Measurements from ENCODE around the gene HSPBP1. TPM values are rescaled to one million over a fixed set of nuclear protein-coding genes. Genes with fewer than 3 reads are reported as not detected.

Gene HSPBP1
- total RNA-seq, 1 experiment from 2014 or later = 35.0 TPM

GRCh38 chr19:55257461-55258420, 22.2 kb downstream of the HSPBP1 start:
- peak overlapping the region; percentile 84 for H3K4me3 ChIP-seq (ENCODE audit: low read length)
- peak overlapping the region; percentile 98 for H3K27ac ChIP-seq (ENCODE audit: low read length)
- H4K20me1 ChIP-seq (ENCODE audit: insufficient read depth, low read depth, low read length) = peaks cover 23% of the 10 kb centered on the region; the same call in 1 of the 2 replicates
- peaks cover 59% of the 10 kb centered on the region for H3K4me1 ChIP-seq (ENCODE audit: low read length)
- H3K9me3 ChIP-seq (ENCODE audit: low read length) = no peaks in the 10 kb centered on the region
- H2AFZ ChIP-seq (ENCODE audit: low read length) = no peak overlapping the region
- peak; percentile 75 for DNase-seq
- peaks cover 59% of the 10 kb centered on the region for H3K79me2 ChIP-seq (ENCODE audit: low read length)
- peaks cover 17% of the 10 kb centered on the region for H3K36me3 ChIP-seq (ENCODE audit: insufficient read depth, low read length)
- no peaks in the 10 kb centered on the region for H3K27me3 ChIP-seq (ENCODE audit: low read length)
- peak overlapping the region; percentile 96 for H3K9ac ChIP-seq (ENCODE audit: low read length)
- H3K4me2 ChIP-seq (ENCODE audit: low read depth, low read length, poor library complexity, severe bottlenecking) = peak overlapping the region; percentile 96
- no peaks in the 10 kb centered on the region for H3K9me2 ChIP-seq (replicated peaks; ENCODE audit: insufficient read depth, low read length)

GRCh38 chr19:55256562-55257460, 23.1 kb downstream of the HSPBP1 start:
- Histone ChIP-seq H3K4me3 (ENCODE audit: low read length) (peak overlapping the region; percentile 84), H2AFZ (ENCODE audit: low read length) (no peak overlapping the region), H3K9ac (ENCODE audit: low read length) (peak overlapping the region; percentile 96), H3K9me2 (replicated peaks; ENCODE audit: insufficient read depth, low read length) (no peaks in the 10 kb centered on the region), H3K4me2 (ENCODE audit: low read depth, low read length, poor library complexity, severe bottlenecking) (peak overlapping the region; percentile 96), H4K20me1 (ENCODE audit: insufficient read depth, low read depth, low read length) (peaks cover 25% of the 10 kb centered on the region), H3K27me3 (ENCODE audit: low read length) (no peaks in the 10 kb centered on the region), H3K4me1 (ENCODE audit: low read length) (peaks cover 69% of the 10 kb centered on the region), H3K36me3 (ENCODE audit: insufficient read depth, low read length) (peaks cover 16% of the 10 kb centered on the region), H3K79me2 (ENCODE audit: low read length) (peaks cover 68% of the 10 kb centered on the region), H3K9me3 (ENCODE audit: low read length) (no peaks in the 10 kb centered on the region), H3K27ac (ENCODE audit: low read length) (peak overlapping the region; percentile 98)
- peak; percentile 75 for DNase-seq

GRCh38 chr19:55255618-55256423, 24.1 kb downstream of the HSPBP1 start:
- Histone ChIP-seq H3K9ac (ENCODE audit: low read length) (peak overlapping the region; percentile 96), H3K4me3 (ENCODE audit: low read length) (peak overlapping the region; percentile 84), H3K9me3 (ENCODE audit: low read length) (no peaks in the 10 kb centered on the region), H3K27me3 (ENCODE audit: low read length) (no peaks in the 10 kb centered on the region), H3K4me2 (ENCODE audit: low read depth, low read length, poor library complexity, severe bottlenecking) (peak overlapping the region; percentile 96), H2AFZ (ENCODE audit: low read length) (no peak overlapping the region), H3K9me2 (replicated peaks; ENCODE audit: insufficient read depth, low read length) (no peaks in the 10 kb centered on the region), H3K79me2 (ENCODE audit: low read length) (peaks cover 78% of the 10 kb centered on the region), H4K20me1 (ENCODE audit: insufficient read depth, low read depth, low read length) (peaks cover 35% of the 10 kb centered on the region), H3K27ac (ENCODE audit: low read length) (peak overlapping the region; percentile 98), H3K36me3 (ENCODE audit: insufficient read depth, low read length) (peaks cover 26% of the 10 kb centered on the region), H3K4me1 (ENCODE audit: low read length) (peaks cover 75% of the 10 kb centered on the region)
- DNase-seq = peak; percentile 91

- Histone ChIP-seq H3K4me2 (ENCODE audit: low read depth, low read length, poor library complexity, severe bottlenecking) (peak overlapping the region; percentile 96), H3K4me1 (ENCODE audit: low read length) (peaks cover 63% of the 10 kb centered on the region), H3K36me3 (ENCODE audit: insufficient read depth, low read length) (peaks cover 27% of the 10 kb centered on the region), H3K27ac (ENCODE audit: low read length) (peak overlapping the region; percentile 98), H2AFZ (ENCODE audit: low read length) (no peak overlapping the region), H3K4me3 (ENCODE audit: low read length) (peak overlapping the region; percentile 84), H4K20me1 (ENCODE audit: insufficient read depth, low read depth, low read length) (peaks cover 48% of the 10 kb centered on the region), H3K27me3 (ENCODE audit: low read length) (no peaks in the 10 kb centered on the region), H3K9me3 (ENCODE audit: low read length) (no peaks in the 10 kb centered on the region), H3K9me2 (replicated peaks; ENCODE audit: insufficient read depth, low read length) (no peaks in the 10 kb centered on the region), H3K79me2 (ENCODE audit: low read length) (peaks cover 90% of the 10 kb centered on the region), H3K9ac (ENCODE audit: low read length) (peak overlapping the region; percentile 96)
- DNase-seq = peak; percentile 67
These were observed 25.3 kb downstream of the HSPBP1 start for GRCh38 chr19:55254625-55254977.

DNA sequence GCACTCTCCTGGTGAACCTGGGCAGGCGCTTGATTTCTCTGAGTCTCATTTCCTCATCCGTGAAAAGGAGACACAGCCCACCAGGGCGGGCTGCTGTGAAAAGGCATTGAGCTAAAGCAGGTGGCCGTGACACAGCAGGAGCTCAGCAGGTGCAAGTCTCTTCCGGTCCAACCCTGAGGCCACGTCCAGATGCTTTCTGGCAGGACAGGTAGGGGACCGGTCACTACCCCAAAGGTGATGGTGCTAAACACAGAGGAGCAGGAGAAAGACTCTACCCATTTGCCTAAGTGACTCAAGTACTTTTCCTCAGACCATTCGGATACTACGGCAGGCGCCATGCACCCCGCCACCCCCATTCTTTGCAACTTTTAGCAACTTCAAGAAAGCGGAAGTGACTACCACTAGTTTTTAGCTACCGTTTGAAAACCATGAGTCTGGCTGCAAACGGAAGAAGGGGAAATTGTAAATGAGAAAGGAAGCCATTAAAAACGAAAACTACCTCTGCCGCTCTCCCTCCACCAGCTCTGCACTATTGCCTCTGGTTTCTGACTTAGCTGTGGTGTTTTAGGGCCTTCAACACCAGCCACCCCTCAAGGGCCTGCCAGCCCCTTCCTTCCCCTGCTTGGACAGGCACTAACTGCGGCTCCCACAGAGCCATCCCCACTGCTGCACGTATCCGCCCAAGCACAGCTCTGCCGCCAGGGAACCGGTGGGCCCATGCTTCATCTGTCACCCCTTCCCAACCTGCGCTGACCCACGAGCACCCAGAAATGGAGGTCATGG, 25.9 kb downstream of the HSPBP1 start:
- Histone ChIP-seq H4K20me1 (ENCODE audit: insufficient read depth, low read depth, low read length) (peaks cover 51% of the 10 kb centered on the region), H2AFZ (ENCODE audit: low read length) (no peak overlapping the region), H3K4me1 (ENCODE audit: low read length) (peaks cover 60% of the 10 kb centered on the region), H3K9me3 (ENCODE audit: low read length) (no peaks in the 10 kb centered on the region), H3K9ac (ENCODE audit: low read length) (peak overlapping the region; percentile 96), H3K4me2 (ENCODE audit: low read depth, low read length, poor library complexity, severe bottlenecking) (peak overlapping the region; percentile 96), H3K4me3 (ENCODE audit: low read length) (peak overlapping the region; percentile 84), H3K27me3 (ENCODE audit: low read length) (no peaks in the 10 kb centered on the region), H3K27ac (ENCODE audit: low read length) (peak overlapping the region; percentile 98), H3K36me3 (ENCODE audit: insufficient read depth, low read length) (peaks cover 27% of the 10 kb centered on the region), H3K9me2 (replicated peaks; ENCODE audit: insufficient read depth, low read length) (no peaks in the 10 kb centered on the region), H3K79me2 (ENCODE audit: low read length) (peaks cover 96% of the 10 kb centered on the region)
- peak; percentile 97 for DNase-seq

DNA sequence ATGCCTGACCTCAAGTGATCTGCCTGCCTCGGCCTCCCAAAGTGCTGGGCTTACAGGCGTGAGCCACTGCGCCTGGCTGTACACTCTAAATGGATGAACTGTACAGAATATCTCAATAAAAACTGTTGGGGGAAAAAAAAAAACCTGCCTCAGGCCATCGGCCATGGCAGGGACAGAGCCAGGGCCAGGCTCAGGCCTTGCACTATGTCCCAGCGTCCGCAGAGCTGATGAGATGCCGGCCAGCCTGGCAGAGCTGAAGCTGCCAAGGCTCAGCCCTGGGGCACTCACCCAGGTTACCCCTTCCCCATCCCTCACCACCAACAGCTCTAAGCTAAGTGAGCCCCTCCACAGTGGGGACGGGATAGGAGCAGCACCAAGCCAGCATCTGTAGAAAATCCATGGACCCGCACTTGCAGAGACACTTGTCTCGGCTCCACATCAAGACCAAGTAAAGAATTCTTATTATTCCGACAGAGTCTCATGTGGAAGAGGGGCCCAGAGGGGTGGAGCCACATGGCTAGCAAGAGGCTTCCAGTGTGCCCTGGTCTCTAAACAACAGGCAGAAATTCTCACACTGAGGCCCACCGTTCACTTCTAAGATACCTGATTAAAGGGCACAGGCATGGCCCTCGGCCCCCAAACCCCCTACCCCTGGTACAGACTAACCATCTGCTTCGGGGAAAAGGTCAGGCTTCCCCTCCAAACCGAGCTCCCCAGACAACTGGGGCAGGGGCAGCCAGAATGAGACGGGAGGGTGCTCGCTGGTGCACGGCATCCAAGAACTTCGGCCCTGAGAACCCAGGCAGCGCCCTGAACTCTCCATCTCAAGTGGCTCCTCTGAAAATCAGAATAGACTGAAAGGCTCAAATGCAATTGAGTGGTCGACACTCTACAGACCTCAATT, 26.9 kb downstream of the HSPBP1 start:
- no peaks in the 10 kb centered on the region for H3K9me2 ChIP-seq (replicated peaks; ENCODE audit: insufficient read depth, low read length)
- peaks cover 28% of the 10 kb centered on the region for H3K36me3 ChIP-seq (ENCODE audit: insufficient read depth, low read length)
- H3K4me1 ChIP-seq (ENCODE audit: low read length) = peaks cover 60% of the 10 kb centered on the region
- no peaks in the 10 kb centered on the region for H3K27me3 ChIP-seq (ENCODE audit: low read length)
- H3K4me2 ChIP-seq (ENCODE audit: low read depth, low read length, poor library complexity, severe bottlenecking) = peak overlapping the region; percentile 96
- peak overlapping the region; percentile 84 for H3K4me3 ChIP-seq (ENCODE audit: low read length)
- H3K79me2 ChIP-seq (ENCODE audit: low read length) = peaks cover 99% of the 10 kb centered on the region
- peak overlapping the region; percentile 96 for H3K9ac ChIP-seq (ENCODE audit: low read length)
- peak; percentile 55 for DNase-seq
- no peaks in the 10 kb centered on the region for H3K9me3 ChIP-seq (ENCODE audit: low read length)
- peak overlapping the region; percentile 98 for H3K27ac ChIP-seq (ENCODE audit: low read length)
- peaks cover 61% of the 10 kb centered on the region for H4K20me1 ChIP-seq (ENCODE audit: insufficient read depth, low read depth, low read length)
- no peak overlapping the region for H2AFZ ChIP-seq (ENCODE audit: low read length)
